GM12891 (cell line): Measurements from ENCODE around the gene CCDC87.
"Not testable (repeated sequence)": the region's sequence is repeated elsewhere in the genome, so short reads cannot be mapped to it uniquely, and the experiment has no call there.

ENCODE experiments used
- POLR2A ChIP-seq: IDR thresholded peaks from 2 replicates; pipeline ENCODE4 v1.6.1; 2011; ENCODE audit warnings: low read depth, low read length, control low read depth
- POLR2AphosphoS5 ChIP-seq: IDR thresholded peaks from 2 replicates; pipeline ENCODE4 v1.6.1; 2011; ENCODE audit warnings: low read depth, low read length, control low read depth
- POU2F2 ChIP-seq: IDR thresholded peaks from 2 replicates; pipeline ENCODE4 v1.6.1; 2011; ENCODE audit warnings: low read depth, mild to moderate bottlenecking, control low read depth, low read length, moderate library complexity
- TAF1 ChIP-seq: IDR thresholded peaks from 2 replicates; pipeline ENCODE4 v1.6.1; 2011; ENCODE audit warnings: low read depth, low read length, control low read depth

- TF ChIP-seq POLR2A, TAF1, POU2F2, POLR2AphosphoS5: not testable (repeated sequence)
Observed at GRCh38 chr11:66582565-66583147, 10.2 kb downstream of the CCDC87 start.
